GM21786 (cell line): ENCODE measurements around the gene STAT4.

ENCODE experiments used
- ATAC-seq: cut with Tn5 transposase; IDR thresholded peaks from one replicate; pipeline ENCODE4 v1.9.1; 2021; ENCODE audit not compliant: unreplicated experiment

The STAT4 gene

GRCh38 chr2:191145769-191146471, 4.9 kb downstream of the STAT4 start:
- ATAC-seq: no peak

- no peak for ATAC-seq
These were observed 6.6 kb downstream of the STAT4 start for GRCh38 chr2:191144217-191144616.

- ATAC-seq: no peak
These were observed 7.0 kb downstream of the STAT4 start for GRCh38 chr2:191143791-191144190.

- ATAC-seq: no peak
These were observed 21.9 kb downstream of the STAT4 start for GRCh38 chr2:191128911-191129304.

- ATAC-seq: peak; percentile 87
These were observed 22.5 kb downstream of the STAT4 start for GRCh38 chr2:191128172-191128910.

GRCh38 chr2:191127235-191127634, 23.6 kb downstream of the STAT4 start:
- no peak for ATAC-seq

- ATAC-seq: no peak
These were observed 24.3 kb downstream of the STAT4 start for GRCh38 chr2:191126386-191127085.

GRCh38 chr2:191125646-191126045, 25.1 kb downstream of the STAT4 start:
- no peak for ATAC-seq

DNA sequence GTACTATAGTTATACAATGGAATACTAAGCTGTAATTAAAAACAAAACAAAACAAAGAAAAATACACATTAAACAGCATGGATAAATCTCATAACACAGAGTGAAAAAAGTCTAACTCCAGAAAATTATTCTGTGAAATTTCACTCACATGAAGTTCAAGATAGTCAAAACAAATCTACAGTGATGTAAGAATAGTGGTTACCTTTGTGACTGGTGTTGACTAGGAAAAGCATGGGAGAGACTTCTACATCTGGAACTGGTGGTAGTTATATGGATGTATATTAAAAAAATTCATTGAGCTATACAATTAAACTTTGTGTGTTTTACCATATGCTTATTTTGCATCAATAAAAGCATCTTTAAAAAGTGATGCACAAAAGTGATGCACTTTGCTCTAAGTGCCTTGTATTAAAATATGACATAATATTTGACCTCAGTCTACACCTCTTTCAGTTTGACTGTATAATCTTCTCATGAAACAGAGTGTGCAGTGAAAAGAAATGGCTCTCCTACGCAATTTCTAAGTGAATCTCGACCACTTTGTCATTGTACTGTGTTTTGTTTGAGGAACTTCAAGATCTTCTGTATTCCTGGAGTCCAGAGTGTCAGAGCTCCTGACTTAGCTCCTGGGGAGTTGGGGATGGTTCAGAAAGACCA, 28.0 kb downstream of the STAT4 start:
- no peak for ATAC-seq

GRCh38 chr2:191117341-191117740, 33.5 kb downstream of the STAT4 start:
- no peak for ATAC-seq

GRCh38 chr2:191115804-191116203, 35.0 kb downstream of the STAT4 start:
- no peak for ATAC-seq

GRCh38 chr2:191115391-191115790, 35.4 kb downstream of the STAT4 start:
- no peak for ATAC-seq

GRCh38 chr2:191114403-191114886, 36.3 kb downstream of the STAT4 start:
- peak; percentile 85 for ATAC-seq

GRCh38 chr2:191113761-191114160, 37.0 kb downstream of the STAT4 start:
- ATAC-seq: no peak

DNA sequence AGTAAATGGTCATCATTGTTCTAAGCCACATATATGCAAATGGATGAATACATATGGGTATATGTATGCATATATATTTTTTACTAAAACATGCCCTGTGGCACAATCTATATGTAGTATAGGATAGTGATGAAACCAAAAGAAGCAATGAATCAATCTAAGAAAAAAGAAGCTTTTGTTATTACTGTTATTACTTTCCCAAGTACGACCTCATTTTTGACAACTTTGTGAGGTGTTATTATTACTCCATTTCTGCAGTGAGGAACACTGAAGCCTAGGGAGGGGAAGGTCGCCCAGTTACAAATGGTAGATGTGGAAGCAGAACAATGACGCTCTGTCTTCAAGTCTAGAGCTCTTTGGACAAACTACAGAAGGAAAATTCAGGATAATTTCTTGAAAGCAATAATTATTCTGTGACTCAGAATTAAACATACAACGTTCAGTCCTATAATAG, 38.3 kb downstream of the STAT4 start:
- ATAC-seq: no peak

GRCh38 chr2:191109888-191110287, 40.9 kb downstream of the STAT4 start:
- no peak for ATAC-seq

DNA sequence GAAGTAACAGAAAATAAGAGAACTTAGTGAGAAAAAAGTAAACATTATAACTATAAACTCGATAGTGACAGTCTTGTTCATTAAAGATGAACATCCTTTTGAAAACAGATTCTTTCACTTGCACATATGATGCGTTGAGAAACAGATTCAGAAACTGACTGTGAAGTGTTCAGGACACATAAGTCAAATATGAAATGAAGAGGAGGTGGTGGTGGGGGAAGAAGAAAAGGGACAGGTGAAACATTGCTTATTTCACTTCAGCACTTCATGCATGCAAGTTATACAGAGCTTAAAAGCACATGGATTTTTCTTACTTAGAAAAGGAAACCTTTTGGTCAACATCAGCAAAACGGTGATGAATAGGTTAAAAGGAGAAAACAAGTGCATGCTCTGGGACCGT, 42.5 kb downstream of the STAT4 start:
- no peak for ATAC-seq

DNA sequence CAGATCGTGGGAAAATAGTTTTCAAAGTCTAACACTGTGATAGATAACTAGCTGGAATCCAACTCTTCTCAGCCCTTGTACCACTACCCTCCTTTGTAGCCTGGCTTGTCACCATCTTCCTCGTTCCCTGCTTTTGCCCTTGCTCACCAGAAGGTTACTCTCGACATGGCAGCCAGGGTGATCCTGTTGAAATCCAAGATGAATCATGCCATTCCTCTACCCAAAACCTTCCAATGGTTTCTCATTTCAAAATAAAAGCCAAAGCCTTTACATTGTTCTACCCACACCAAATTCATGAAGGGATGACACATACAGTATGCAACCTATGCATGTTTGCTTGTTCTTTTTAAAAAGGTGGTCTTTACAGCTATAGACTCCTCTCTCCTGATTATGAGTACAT, 45.7 kb downstream of the STAT4 start:
- no peak for ATAC-seq

DNA sequence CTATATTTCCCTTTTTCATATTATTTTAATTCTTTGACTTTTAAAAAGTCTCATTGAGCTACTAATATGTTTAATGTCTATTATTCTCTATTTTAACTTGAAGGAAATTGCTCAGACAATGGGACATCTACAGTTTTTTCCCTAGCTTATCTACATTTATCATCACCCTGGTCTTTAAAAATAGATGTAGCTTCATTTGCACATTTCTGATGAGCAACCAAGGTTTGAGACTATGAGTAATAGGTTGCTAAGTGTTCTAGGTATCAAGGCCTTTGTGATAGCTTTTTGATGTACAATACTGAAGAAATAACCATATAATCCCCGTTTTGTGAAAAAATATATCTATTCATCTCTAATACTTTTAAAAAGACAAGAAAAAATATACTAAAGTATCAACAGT, 47.0 kb downstream of the STAT4 start:
- ATAC-seq: no peak

- no peak for ATAC-seq
These were observed 50.6 kb downstream of the STAT4 start for GRCh38 chr2:191100216-191100615.

GRCh38 chr2:191087311-191087710, 63.5 kb downstream of the STAT4 start:
- no peak for ATAC-seq
